H1 (cell line): Measurements from ENCODE around the gene GRK7. TPM values are rescaled to one million over a fixed set of nuclear protein-coding genes. Genes with fewer than 3 reads are reported as not detected.

Experiments
- GABPA ChIP-seq: IDR thresholded peaks from 2 replicates; pipeline ENCODE4 v1.6.1; 2011; ENCODE audit warnings: mild to moderate bottlenecking, low read length, moderate library complexity, borderline replicate concordance; ENCODE audit not compliant: insufficient read depth
- RAD21 ChIP-seq, 2 experiments: IDR thresholded peaks in 1 of 2; conservative IDR thresholded peaks in 1 of 2; 2 replicates each; pipeline ENCODE4 v1.6.1; 2011; ENCODE audit warnings: low read depth in 2 of 2, low read length in 2 of 2, improper control_type of control experiment in 1 of 2, inconsistent platforms in 1 of 2, mild to moderate bottlenecking in 1 of 2, moderate library complexity in 1 of 2
- SAP30 ChIP-seq: fragments of 300-600 bp; sonication (generic); IDR thresholded peaks from 2 replicates; pipeline ENCODE4 v1.7.1; 2012; ENCODE audit warnings: low read length, moderate library complexity, mild to moderate bottlenecking, inconsistent platforms; ENCODE audit not compliant: insufficient read depth, insufficient replicate concordance
- polyA plus RNA-seq, 7 experiments: library from polyadenylated mRNA; depleted of rRNA in 3 of 7; stranded (reverse) in 5 of 7; unstranded in 2 of 7; fragments of >200 nt in 5 of 7; fragments of 200-250 nt in 2 of 7; gene quantifications; 1 replicate in 5 of 7; 2 replicates in 1 of 7; 4 replicates in 1 of 7; pipeline versions ENCODE4 v1.2.1 to v1.2.3, GENCODE V29; 2011 to 2013; ENCODE audit warnings: missing spikeins in 2 of 7, mixed read lengths in 2 of 7
- total RNA-seq: library from RNA; stranded (reverse); fragmentation: NEBNext Ultra II Directional; extraction: Animal tissue kit (Norgen Biotek cat#: 25700); gene quantifications from 2 replicates; pipeline ENCODE4 v1.2.1, GENCODE V29; 2021

The GRK7 gene
- total and polyA plus RNA-seq, 2 of the 8 experiments (the other 6 are each of a cell fraction or from before 2014, with no cell fraction given) = not detected

- no peak for TF ChIP-seq RAD21 (IDR thresholded peaks at IDR 0.05 in 1 of 2, conservative IDR thresholded peaks at IDR 0.05 in 1 of 2; ENCODE audit: low read depth in 2 of 2, low read length in 2 of 2)
- TF ChIP-seq SAP30 = no peak
- no peak for TF ChIP-seq GABPA
Observed at GRCh38 chr3:141726483-141726882, 36.7 kb upstream of the GRK7 start (continued).
